Fibroblast of lung (primary cell): ENCODE measurements around the gene PSMD1. TPM values are rescaled to one million over a fixed set of nuclear protein-coding genes. Genes with fewer than 3 reads are reported as not detected.
A peak's percentile ranks its signal among the peaks of the same experiment; 100 is the strongest.

Experiments
- DNase-seq, 2 donors: peaks; one replicate each; pipeline versions ENCODE4 v3.0.0 to v3.0.0-alpha.2; 2010; ENCODE audit warnings: low read depth in 2 of 2
- H2AFZ ChIP-seq: 2 replicates; pipeline ENCODE4 v1.5.1; 2012; ENCODE audit warnings: low read length, control low read depth, inconsistent platforms
- H3K27ac ChIP-seq: 2 replicates; pipeline ENCODE4 v1.5.1; 2011; ENCODE audit warnings: low read length, control low read depth; ENCODE audit not compliant: insufficient read depth
- H3K27me3 ChIP-seq: 2 replicates; pipeline ENCODE4 v1.5.1; 2011; ENCODE audit warnings: mild to moderate bottlenecking, low read length; ENCODE audit not compliant: control insufficient read depth, insufficient read depth
- H3K36me3 ChIP-seq: 2 replicates; pipeline ENCODE4 v1.5.1; 2011; ENCODE audit warnings: low read length; ENCODE audit not compliant: control insufficient read depth, insufficient read depth
- H3K4me1 ChIP-seq: 2 replicates; pipeline ENCODE4 v1.5.1; 2011; ENCODE audit warnings: low read length; ENCODE audit not compliant: control insufficient read depth, insufficient read depth; ENCODE audit errors: extremely low read depth
- H3K4me2 ChIP-seq: 2 replicates; pipeline ENCODE4 v1.5.1; 2011; ENCODE audit warnings: low read length, control low read depth; ENCODE audit not compliant: insufficient read depth; ENCODE audit errors: extremely low read depth
- H3K4me3 ChIP-seq, 4 experiments: fragments of 200-600 bp in 1 of 4; sonication (generic) in 1 of 4; replicated peaks in 1 of 4; 2 replicates each; pipeline ENCODE4 v1.5.1; 2011 to 2016; ENCODE audit warnings: low read length in 4 of 4, low read depth in 3 of 4, mild to moderate bottlenecking in 3 of 4, control low read depth in 2 of 4, inconsistent platforms in 1 of 4, mixed read lengths in 1 of 4; ENCODE audit not compliant: insufficient read depth in 1 of 4; ENCODE audit errors: control extremely low read depth in 1 of 4
- H3K79me2 ChIP-seq: 2 replicates; pipeline ENCODE4 v1.5.1; 2012; ENCODE audit warnings: mild to moderate bottlenecking, low read length, inconsistent platforms; ENCODE audit not compliant: control insufficient read depth, insufficient read depth
- H3K9ac ChIP-seq: 2 replicates; pipeline ENCODE4 v1.5.1; 2011; ENCODE audit warnings: mild to moderate bottlenecking, low read length, control low read depth; ENCODE audit not compliant: insufficient read depth
- H3K9me3 ChIP-seq: 2 replicates; pipeline ENCODE4 v1.5.1; 2012; ENCODE audit warnings: low read depth, low read length; ENCODE audit not compliant: control insufficient read depth, insufficient read depth
- H4K20me1 ChIP-seq: 2 replicates; pipeline ENCODE4 v1.5.1; 2011; ENCODE audit warnings: low read length; ENCODE audit not compliant: control insufficient read depth, insufficient read depth; ENCODE audit errors: extremely low read depth
- CTCF ChIP-seq, 2 donors: IDR thresholded peaks in 1 of 2; conservative IDR thresholded peaks in 1 of 2; 1 replicate in 1 of 2; 2 replicates in 1 of 2; pipeline ENCODE4 v1.5.1; 2011 to 2012; ENCODE audit warnings: low read length in 2 of 2, control low read depth in 1 of 2, inconsistent platforms in 1 of 2, low read depth in 1 of 2, mild to moderate bottlenecking in 1 of 2
- EZH2 ChIP-seq: IDR thresholded peaks from 2 replicates; pipeline ENCODE4 v1.5.1; 2012; ENCODE audit warnings: low read length, control low read depth, mild to moderate bottlenecking; ENCODE audit errors: missing control alignments
- polyA plus RNA-seq, 2 donors: library from polyadenylated mRNA; depleted of rRNA in 1 of 2; stranded (reverse) in 1 of 2; unstranded in 1 of 2; fragments of >200 nt; gene quantifications; 2 replicates each; pipeline ENCODE4 v1.2.1, GENCODE V29; 2011 to 2012; ENCODE audit warnings: missing spikeins in 1 of 2
- total RNA-seq: library from RNA; depleted of rRNA; stranded (reverse); fragments of >200 nt; gene quantifications from 2 replicates; pipeline ENCODE4 v1.2.1, GENCODE V29; 2014

Gene PSMD1
- total and polyA plus RNA-seq, 2 donors (not counting 1 experiment from before 2014, with no cell fraction given) = 125 to 144 TPM

DNA sequence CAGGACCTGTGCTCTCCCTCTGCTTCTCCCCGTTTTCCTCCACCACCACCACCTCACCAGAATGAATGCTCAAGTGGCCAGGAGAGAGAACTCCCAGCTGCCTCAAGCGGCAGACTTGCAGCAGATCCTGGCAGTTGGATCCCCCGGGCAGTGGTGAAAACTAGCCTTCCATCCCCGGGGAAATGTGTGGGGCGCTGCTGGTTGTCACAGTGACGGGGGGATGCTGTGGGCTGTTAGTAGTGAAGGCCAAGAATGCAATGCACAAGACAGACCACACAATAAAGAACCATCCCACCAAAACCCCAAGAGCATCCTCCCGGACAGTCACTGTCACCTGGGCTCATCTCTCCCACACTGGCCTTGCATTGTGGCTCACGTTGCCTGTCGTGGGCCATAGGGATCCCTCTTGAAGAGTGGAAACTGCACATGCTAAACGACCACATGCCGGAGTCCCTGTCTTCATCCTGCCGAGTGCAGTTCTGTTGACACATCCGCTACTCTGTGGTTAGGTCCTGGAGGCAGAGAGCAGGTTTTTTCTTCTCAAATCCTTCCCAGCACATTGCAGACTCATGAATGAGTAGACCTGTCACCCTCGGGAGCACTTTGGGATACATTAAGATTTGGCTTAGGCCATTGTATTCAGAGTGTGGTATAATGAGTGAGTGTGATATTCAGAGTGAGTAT, 47.3 kb upstream of the PSMD1 start:
- Histone ChIP-seq H3K4me1 (no peaks in the 10 kb centered on the region), H3K27me3 (peaks cover 5% of the 10 kb centered on the region)
- DNase-seq = peak in 1 of 2 donors; percentile 6

GRCh38 chr2:231010201-231010730, 46.4 kb upstream of the PSMD1 start:
- H3K4me1 ChIP-seq = no peaks in the 10 kb centered on the region
- no peak overlapping the region for H3K9ac ChIP-seq
- DNase-seq = no peak
- H3K4me3 ChIP-seq = no peak overlapping the region
- H3K9me3 ChIP-seq = no peaks in the 10 kb centered on the region
- no peaks in the 10 kb centered on the region for H4K20me1 ChIP-seq
- H3K27ac ChIP-seq = no peak overlapping the region
- H3K27me3 ChIP-seq = peaks cover 11% of the 10 kb centered on the region
- H2AFZ ChIP-seq = no peak overlapping the region
- no peaks in the 10 kb centered on the region for H3K79me2 ChIP-seq
- TF ChIP-seq EZH2 (no peak), CTCF (conservative IDR thresholded peaks at IDR 0.05 in 1 of 2, IDR thresholded peaks at IDR 0.05 in 1 of 2; ENCODE audit: low read depth in 1 of 2, low read length in 2 of 2) (no peak)
- H3K36me3 ChIP-seq = no peaks in the 10 kb centered on the region
- no peak overlapping the region for H3K4me2 ChIP-seq

More for the DNA sequence above, 47.3 kb upstream of the PSMD1 start:
- Histone ChIP-seq H3K36me3 (no peaks in the 10 kb centered on the region), H2AFZ (no peak overlapping the region), H3K9me3 (no peaks in the 10 kb centered on the region), H3K79me2 (no peaks in the 10 kb centered on the region), H3K4me3 (no peak overlapping the region), H4K20me1 (no peaks in the 10 kb centered on the region), H3K27ac (no peak overlapping the region), H3K9ac (no peak overlapping the region), H3K4me2 (no peak overlapping the region)
- TF ChIP-seq CTCF (conservative IDR thresholded peaks at IDR 0.05 in 1 of 2, IDR thresholded peaks at IDR 0.05 in 1 of 2; ENCODE audit: low read depth in 1 of 2, low read length in 2 of 2) (no peak), EZH2 (no peak)

DNA sequence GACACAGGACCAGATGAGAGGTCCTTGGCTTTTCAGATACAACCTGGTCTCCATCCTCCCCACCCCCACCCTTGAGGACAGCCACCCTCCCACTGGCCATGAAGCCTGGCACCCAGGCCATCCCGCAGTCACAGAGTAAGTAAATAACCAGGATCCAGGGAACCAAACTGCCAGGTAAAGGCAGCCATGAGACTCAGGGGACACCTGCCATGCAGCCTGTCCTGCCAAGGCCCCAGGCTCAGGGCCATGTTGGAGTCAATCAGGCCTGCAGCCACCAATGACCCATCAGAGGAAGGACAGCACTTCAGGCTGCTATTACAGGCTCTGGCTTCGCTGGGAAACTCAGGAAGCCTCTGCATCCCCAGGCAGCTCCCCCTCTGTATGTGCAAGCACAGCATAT, 45.1 kb upstream of the PSMD1 start:
- Histone ChIP-seq H3K4me3 (no peak overlapping the region), H3K9me3 (no peaks in the 10 kb centered on the region), H3K4me2 (no peak overlapping the region), H3K27me3 (peaks cover 17% of the 10 kb centered on the region), H3K27ac (no peak overlapping the region), H2AFZ (no peak overlapping the region), H3K4me1 (no peaks in the 10 kb centered on the region), H3K9ac (no peak overlapping the region), H3K79me2 (no peaks in the 10 kb centered on the region), H4K20me1 (no peaks in the 10 kb centered on the region), H3K36me3 (no peaks in the 10 kb centered on the region)
- DNase-seq = no peak
- TF ChIP-seq EZH2 = no peak
- no peak for TF ChIP-seq CTCF (conservative IDR thresholded peaks at IDR 0.05 in 1 of 2, IDR thresholded peaks at IDR 0.05 in 1 of 2; ENCODE audit: low read depth in 1 of 2, low read length in 2 of 2)
